Superior temporal gyrus (tissue), 1 donor: ENCODE data around the gene AHNAK2.

Experiments
- DNase-seq: peaks from one replicate; pipeline ENCODE4 v3.0.0-alpha.2; 2016; ENCODE audit errors: extremely low spot score

AHNAK2 gene

DNA sequence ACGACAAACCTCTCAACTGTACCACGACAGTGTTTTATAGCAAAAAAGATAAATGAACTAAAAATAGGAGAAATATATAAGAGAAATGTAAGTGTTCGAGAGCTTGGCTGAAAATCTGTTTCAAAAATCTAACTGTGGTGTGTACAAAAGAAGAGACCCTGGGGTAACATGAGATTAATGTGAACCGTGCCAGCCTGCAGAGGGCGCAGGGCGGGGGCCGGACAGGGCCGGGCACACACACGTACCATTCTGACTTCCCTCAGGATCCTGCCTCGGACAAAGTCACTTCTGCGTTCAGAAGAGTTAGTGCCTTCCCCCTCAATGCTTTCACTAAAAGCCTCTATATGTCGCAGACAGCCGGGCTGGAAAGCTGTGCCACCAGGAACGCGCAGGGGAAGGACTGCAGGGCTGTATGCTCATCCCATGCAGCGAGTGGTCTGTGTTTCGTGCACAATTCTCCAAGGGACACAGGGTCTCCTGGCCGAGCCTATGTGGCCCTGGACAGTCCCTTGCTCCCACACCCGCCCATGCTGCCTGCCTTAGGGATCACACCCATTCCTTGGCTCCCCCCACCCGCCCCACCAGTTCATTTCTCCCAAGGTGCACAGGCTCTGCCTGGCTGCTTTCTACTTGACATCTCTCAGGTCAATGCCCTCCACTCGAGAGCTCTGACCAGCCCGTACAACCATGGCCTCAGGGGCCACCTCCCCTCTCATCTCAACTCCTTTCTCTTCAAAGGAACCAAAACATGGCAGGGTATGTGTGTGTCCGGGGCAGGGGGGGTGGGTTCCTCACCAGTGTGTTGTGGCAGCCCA lies 34.2 kb upstream of the AHNAK2 start:
- DNase-seq, result no peak

DNA sequence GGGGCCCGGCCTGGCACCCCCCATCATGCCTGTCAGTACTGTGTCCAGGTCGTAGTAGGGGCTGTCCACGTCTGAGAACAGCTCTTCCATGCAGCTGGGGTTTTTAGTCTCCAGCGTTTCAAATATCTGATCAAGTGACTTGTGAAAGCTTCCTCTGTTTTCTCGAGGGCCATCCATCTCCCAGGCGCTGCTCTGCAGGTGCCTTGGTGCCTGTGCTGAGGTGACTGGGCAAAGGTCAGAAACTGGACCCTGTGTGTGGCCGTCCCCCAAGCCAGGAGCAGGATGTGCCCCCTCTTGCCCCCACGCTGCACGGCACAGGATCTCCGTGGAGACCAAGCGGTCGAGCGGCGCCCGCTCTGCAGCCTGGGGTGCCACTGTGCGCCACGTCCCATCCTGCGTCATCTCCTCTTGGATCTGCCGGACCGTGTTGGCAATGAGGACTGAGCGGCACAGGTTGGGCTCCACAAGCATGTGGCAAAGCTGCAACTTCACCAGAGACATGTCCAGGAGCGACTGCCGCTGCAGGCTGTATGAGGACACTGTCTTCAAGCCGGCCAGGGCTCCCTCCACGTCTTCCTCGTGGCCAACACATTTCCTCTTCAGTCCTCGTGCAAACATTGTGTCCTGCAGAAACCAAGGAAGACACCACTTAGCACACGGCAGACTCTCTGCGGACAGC lies 33.3 kb upstream of the AHNAK2 start:
- DNase-seq, result no peak

DNA sequence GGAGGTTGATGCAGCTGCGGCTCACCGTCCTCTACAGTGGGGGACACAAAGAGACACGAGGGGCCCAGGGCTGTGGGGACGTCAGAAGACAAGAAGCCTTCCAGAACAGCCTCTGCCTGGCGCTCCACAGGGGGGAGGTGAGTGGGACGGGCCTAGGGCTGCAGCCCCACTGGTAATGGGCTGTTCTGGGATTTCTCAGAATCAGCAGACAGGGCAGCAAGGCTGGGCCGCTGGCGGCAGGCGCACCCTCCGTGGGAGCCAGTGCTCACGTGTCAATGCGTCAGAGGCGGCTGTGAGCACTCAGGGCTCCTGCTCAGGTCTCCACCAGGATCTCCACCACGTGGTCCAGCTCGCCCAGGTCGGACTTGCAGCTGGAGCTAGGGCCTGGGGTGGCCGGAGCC lies 32.7 kb upstream of the AHNAK2 start:
- DNase-seq, result no peak

DNA sequence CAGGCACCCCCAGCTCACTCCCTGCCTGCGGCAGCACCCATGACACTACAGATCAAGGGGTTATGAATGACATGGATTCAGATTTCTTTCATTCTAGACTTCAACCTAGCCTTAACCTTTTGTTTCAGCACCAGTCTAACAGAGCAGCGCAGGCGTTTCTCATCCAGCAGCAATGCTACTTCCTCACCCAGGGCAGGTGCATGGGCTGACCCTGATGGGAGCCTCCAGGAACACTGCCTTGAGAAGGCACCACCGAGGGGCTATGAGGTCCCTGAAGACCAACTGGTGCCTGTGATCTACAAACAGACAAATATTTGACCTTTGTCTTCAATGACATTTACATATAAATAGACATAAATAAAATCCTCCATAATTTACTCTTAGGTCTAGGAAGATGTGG lies 31.9 kb upstream of the AHNAK2 start:
- DNase-seq, result no peak

DNA sequence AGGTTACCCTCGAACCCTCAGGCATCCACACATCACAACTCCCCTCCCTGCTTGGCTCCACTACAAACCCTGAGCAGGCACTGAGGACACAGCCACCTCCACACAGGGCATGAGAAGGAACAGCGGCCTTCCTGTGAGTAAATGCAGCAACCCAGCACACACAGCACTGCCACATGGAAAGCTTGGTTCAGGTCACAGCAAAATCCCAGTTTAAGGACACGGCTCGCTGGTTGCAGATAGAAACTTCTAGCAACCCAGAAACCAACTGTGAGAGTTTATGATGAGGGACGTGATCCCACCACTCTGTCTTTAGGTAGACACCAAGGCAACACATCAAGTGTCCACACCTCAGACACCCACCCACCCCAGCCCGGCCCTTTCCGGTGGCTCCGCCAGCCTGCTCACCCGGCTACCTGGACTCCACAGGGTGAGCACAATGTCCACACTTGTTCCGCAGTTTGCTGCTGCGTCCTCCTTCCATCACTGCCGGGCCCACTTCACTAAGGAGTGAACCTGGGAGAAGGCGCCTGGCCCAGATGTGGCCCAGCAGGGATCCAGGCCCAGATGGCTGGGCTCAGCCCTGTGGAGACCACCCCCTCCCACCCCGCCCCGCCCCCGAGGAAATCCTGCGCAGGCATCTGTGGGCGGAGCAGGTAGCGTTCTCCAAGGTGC lies 29.6 kb upstream of the AHNAK2 start:
- no peak for DNase-seq

DNA sequence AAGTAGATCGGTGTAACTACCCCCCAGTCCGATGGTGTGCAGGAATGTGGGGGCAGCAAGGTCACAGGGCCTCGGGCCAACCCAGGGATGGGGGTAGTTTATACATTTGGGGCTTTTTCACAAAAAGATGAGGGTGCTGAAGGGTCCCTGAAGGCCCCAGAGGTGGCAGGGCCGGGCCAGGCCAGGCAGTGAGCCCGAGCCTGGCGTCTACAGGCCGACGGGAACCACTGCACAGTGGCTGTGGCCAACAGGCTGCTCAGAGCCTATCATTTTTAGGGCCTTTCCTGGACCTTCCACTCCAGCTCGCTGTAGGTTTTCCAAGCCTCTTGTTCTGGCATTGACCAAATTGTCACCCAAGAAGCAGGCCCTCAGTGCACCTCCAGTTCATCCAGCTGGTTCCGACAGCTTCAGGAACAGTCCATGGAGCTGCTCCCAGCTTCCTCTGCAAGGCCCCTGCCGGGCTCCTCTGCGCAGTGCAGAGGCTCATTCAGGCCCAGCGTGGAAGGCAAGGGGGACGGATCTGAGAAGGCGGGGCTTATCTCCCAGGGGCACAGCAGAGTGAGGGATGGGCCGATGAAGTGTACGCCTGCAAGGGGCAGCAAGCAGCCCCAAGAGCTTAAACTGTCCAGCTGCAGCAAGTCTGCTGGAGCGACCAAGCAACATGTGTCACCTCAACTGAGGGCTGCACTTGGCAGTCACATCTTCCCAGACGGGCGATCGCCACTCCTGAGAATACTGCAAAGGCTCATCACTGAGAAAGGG lies 28.8 kb upstream of the AHNAK2 start:
- no peak for DNase-seq

DNA sequence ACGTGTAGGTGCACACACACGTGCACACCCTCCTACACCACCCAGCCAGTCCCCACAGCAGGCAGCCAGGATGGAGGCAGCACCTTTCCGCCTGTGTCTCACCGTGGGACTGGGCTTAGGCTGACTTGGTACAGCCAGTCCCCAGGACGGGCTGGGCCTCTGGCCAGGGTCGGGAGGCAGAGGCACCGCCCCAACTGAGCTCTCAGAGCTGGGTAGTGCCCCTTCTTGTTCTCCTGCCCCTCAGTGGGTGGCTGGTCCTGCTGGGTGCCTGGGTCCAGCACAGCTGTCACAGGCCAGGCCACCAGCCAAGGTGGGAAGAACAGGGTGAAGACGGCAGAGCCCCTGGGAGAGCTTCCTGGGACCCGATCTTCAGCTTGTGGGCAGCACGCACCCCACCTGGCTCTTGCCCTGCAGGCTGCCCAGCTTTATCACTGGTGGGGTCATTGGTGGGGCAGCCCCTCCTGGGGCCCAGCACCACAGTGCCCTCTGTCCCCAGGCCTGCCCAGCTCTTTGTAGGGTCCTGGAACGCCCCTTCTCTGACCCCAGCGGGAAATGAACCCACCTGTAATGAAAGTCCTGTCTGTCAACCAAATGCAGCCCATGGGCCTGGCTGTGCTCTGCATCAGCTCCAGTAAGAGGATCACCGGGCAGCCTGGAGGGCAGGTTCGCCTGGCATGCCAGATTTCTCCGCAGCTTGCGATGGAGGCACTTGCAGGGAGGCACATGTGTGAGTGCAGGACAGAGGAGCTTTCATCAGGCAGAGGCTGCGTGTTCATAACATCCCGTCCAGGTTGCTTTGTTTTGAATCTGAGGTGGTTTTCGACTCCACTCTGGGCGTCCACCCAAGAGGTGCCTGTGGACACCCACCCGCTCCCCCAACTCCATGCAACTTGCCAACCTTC lies 28.0 kb upstream of the AHNAK2 start:
- no peak for DNase-seq

DNA sequence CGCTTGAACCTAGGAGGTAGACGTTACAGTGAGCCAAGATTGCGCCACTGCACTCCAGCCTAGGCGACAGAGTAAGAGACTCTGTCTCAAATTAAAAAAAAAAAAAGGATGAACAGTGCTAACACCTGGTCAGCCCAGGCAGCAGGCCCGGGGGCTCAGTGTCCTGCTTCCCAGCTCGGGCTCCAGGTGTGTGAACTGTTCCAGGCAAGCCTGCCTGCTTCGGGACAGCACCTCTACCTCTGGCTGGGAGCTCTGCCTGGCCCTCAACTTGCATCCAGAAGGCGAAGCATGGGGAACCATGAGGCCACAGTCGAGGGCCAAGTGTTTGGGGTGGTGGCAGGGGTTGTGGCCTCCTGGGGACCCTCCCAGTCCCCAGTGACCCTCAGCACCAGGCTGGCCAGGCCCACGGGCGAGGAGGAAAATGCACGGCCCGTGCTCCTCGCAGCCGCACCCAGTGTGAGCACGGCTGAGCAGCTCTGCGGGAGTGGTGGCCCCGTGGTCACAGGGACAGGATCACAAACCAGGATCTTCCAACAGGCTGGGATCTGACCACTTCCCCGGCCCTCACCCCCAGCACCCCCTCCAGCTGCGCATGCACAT lies 27.3 kb upstream of the AHNAK2 start:
- DNase-seq, result no peak

DNA sequence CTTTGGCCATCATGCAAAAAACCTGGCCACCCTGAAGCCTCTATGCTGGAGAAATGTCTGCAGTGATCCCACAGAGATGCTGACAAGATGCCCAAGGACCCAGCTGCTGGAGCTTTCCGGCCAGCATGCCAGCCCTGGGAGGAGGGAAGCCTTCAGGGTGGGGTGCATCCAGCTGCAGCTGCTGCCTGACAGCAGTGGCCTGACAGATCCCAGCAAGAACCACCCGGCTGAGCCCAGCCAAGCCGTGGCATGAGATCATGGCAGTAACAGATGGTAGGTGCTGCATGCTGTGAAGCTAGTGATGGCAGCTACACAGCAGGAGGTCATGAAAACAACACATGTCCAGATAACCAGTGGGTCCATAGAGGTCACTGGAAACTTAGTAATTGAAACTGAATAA lies 21.2 kb upstream of the AHNAK2 start:
- no peak for DNase-seq

DNA sequence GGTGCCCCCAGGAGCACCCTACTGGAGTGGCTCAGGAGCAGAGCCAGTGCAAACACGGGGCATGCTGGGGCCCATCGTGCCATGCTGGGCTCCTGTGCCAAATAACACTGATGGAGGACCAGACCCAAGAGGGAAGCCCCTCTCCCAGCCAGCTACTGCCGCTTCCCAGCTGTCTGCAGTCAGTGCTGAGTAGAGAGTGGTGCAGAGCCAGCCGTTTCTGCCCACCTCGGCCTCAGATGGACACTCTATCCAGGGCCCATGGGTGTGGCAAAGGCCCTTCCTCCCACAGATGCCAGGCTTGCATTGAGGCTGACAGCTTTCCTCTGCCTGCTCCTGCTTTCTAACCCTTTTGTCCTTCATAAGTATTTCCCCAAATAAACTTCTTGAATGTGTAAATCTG lies 20.6 kb upstream of the AHNAK2 start:
- DNase-seq, result no peak

DNA sequence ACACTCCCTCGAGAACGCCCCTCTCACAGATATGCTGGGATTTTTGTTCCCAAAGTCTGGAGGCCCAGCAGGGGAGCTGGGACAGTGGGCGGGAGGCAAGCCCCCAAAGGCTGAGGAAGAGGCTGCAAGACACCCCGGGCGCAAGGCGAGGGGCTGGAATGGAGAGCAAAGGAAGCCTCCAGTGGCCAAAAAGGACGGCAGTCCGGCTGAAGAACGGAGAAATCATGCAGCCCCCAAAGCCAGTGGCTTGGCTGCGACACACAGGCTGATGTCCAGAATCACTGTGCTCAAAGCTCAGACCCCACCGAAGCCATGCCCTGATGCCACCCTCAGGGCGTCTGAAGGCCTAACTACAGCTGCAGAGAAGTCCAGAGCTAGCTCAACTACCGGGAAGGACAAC lies 18.3 kb upstream of the AHNAK2 start:
- no peak for DNase-seq

DNA sequence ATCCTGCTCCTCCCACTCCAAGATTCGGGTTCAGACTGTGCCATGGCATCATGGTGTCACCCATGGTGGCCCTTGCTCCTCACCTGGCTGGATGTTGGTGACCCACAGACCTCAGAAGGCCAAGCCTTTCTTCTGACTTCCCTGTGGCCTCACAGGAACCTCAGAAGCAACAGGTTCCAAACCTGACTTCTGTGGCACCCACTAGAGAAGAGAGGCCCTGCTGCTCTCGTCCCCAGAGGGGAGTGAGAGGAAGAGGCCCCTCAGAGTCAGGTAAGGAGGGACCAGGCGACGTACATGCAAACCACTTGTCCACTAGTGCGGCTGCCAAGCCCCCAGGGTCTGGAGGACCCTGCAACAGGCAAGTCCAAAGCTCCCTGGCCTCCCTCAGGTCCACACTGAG lies 17.9 kb upstream of the AHNAK2 start:
- DNase-seq, result no peak

DNA sequence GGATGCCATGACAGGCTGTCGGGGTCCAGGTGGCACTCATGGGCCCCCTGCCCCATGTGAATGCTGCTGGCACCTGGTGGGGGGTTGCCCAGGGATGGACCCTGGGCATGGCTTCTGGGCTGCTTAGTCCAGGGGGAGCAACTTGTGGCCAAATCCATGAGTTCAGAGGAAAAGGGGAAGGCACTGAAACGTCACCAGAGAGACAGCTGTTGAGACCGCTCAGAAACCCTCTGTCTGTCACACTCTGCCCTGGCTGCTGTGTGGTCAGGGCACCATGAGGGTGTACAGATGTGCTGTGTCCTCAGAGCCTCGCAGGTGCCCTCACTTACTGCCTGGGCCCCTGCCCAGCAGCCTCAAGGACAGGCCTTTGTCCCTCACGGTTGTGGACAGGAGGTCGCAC lies 16.8 kb upstream of the AHNAK2 start:
- no peak for DNase-seq

DNA sequence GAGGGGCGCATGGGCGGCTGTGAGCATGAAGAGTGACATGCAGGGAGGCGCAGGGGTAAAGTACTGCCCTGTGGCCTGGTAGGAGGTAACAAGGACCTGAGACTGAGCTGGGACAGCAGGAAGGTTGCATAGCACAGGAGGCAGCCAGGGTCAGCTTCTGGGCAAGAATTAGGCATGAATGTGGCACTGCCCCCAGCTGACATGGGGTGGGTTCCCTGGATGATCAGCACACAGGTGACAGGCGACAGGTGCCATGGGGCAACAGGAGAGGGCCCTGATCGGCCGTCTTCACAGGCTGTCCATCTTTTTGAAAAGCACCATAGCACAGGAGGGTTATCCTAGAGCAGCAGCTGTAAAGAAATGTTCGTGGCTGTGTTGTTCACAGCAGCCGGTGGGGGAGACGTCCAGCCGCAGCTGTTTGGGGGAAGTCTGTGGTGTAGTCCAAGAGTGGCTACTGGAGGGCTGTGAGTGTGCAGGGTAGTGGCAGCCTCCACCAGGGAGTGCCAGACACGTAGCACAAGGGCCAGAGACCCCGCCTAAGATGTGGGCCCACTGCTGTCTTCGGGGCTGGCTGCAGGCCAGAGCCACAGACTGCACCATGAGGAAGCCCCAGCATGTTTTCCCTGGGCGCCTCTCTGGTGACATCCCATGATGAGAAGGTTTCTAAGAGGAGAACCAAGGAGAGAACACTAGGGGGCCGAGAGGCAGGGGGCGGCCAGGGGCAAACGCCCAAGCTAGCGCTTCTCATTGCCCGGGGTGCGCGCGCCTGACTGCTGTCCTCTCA lies 15.8 kb upstream of the AHNAK2 start:
- DNase-seq, result no peak

DNA sequence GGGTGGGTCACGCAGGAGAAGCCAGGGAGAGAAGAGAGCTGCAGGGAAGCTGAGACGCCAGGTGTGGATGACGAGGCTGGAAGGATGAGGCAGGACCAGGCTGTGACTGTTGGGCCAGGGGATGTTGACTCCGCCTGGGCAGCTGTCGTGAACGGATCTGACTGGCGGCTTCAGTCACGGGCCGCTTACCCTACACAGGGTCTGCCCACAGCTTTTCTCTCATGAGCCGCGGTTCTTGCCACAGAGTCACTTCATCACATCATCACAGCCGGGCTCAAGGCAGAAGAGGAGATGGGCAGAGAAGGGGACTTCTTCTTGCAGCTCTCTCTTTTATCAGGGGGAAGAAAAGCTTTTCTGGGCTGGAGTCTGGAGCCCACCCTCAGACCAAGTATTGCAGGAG lies 15.1 kb upstream of the AHNAK2 start:
- no peak for DNase-seq

DNA sequence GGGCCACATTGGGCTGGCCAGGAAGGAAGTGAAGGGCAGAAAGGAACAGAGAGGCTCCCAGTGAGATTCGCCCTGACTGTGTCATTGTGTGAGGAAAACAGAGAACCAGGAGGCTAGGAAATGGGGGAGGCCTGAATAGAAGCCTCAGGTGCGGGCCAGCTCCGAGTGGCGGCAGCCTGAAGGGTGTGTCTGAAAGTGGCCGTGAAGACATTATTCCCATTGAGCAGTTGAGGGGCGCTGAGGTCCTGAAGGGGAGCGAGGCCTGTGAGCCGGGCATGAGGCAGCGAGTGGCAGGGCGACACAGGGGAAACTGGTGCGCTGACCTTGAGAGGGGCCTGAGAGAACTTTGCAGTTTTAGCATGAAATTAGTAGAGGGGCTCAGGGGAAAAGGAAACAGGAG lies 14.3 kb upstream of the AHNAK2 start:
- DNase-seq, result no peak

DNA sequence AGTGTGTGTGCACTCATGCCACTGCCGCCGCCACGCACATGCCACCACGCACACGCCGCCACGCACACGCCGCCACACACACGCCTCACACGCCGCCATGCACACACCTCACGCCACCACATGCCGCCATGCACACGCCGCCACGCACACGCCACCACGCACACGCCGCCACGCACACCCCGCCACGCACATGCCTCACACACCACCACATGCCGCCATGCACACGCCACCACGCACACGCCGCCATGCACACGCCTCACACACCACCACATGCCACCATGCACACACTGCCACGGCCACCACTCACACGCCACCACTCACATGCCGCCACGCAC lies 13.7 kb upstream of the AHNAK2 start:
- no peak for DNase-seq

DNA sequence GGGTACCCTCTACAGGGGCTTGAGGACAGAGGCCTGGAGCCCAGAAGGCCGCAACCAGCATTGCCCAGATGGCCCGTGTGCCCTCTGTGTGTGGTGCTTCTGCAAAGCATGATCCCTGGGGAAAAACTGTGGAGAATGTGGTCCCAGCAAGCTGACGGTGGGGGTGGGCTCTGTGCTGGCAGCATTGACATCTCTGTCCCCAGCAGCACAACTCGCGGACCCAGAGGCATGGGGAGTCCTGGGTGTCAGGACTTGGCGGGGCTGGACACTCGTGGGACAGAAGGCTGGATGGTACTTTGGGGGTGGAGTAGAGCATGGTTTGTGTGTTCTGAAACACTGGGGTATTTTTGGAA lies 11.8 kb upstream of the AHNAK2 start:
- DNase-seq, result no peak

DNA sequence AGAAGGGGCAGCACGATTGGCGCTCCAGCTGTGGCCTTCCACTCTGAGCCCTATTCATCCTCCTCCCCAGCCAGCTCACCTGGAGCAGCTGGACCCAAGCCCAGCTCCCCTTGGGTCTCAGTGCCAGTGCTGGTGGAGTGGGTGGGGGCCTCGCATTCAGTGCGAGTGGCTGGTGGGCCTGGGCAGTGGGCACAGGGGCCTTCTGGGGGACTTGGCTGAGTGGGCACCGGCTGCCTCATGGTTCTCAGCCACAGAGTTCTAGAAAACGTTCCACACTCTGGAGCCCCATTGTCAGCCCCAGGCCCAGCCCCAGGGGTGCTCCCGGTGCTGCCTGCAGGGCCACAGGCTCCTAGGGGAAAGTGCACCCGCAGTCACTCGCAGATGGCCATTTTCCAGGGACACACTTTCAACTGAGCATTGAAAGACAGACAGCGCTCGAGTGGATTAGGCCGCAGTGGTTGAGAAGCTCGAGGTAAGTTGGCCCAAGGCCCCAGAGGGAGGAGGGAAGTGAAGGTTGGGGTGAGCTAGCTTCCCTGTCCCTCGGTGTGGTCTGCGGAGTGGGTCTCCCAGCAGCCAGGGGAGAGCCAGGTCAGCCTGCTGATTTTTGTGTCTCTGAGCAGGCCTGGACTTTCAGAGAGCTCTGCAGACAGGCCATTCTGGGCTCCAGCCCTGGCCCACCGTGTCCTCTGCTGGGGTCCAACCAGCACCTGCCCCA lies 11.2 kb upstream of the AHNAK2 start:
- no peak for DNase-seq
